BLaER1 treated with 17β-estradiol and CSF1 and Interleukin-3, amounts not matched to agents 10 nM and 100 nM (cell line): ENCODE measurements around the gene NMRK2.
"Not testable (repeated sequence)": the region's sequence is repeated elsewhere in the genome, so short reads cannot be mapped to it uniquely, and the experiment has no call there.

Experiments
- H3K27ac ChIP-seq, 11 experiments: shearing (Covaris generic); formaldehyde crosslinking; 2 replicates each; pipeline ENCODE4 v1.8.1; 2022
- H3K27me3 ChIP-seq, 11 experiments: shearing (Covaris generic); formaldehyde crosslinking; 2 replicates each; pipeline ENCODE4 v1.8.1; 2022
- H3K36me3 ChIP-seq, 11 experiments: shearing (Covaris generic); formaldehyde crosslinking; 2 replicates each; pipeline ENCODE4 v1.8.1; 2022
- H3K4me1 ChIP-seq, 10 experiments: shearing (Covaris generic); formaldehyde crosslinking; 2 replicates each; pipeline ENCODE4 v1.8.1; 2022
- H3K4me2 ChIP-seq, 11 experiments: shearing (Covaris generic); formaldehyde crosslinking; 2 replicates each; pipeline ENCODE4 v1.8.1; 2022
- H3K4me3 ChIP-seq, 10 experiments: shearing (Covaris generic); formaldehyde crosslinking; 2 replicates each; pipeline ENCODE4 v1.8.1; 2022
- H3K9ac ChIP-seq, 11 experiments: shearing (Covaris generic); formaldehyde crosslinking; 2 replicates each; pipeline ENCODE4 v1.8.1; 2022
- H3K9me3 ChIP-seq, 11 experiments: shearing (Covaris generic); formaldehyde crosslinking; replicated peaks in 1 of 11; 2 replicates each; pipeline ENCODE4 v1.8.1; 2022
- H4K20me1 ChIP-seq, 11 experiments: shearing (Covaris generic); formaldehyde crosslinking; 2 replicates each; pipeline ENCODE4 v1.8.1; 2022
- Cebpa-rat ChIP-seq, 11 experiments: shearing (Covaris generic); IDR thresholded peaks; 2 replicates each; pipeline ENCODE4 v1.8.1; 2022

The NMRK2 gene

GRCh38 chr19:3947316-3947933 lies 14.6 kb downstream of the NMRK2 start:
- H3K9ac ChIP-seq, H3K4me3 ChIP-seq, H3K4me2 ChIP-seq, H3K36me3 ChIP-seq, H3K27me3 ChIP-seq, H3K9me3 ChIP-seq, H4K20me1 ChIP-seq, H3K27ac ChIP-seq: not testable (repeated sequence)
- H3K4me1 ChIP-seq, result peaks cover 33 to 68% (median 42%) of the 10 kb centered on the region in 10 experiments
- TF ChIP-seq Cebpa-rat (IDR thresholded peaks at IDR 0.05), result peak in 10 of 11 experiments; percentile 26 to 86 (median 50); a peak in 13 of 22 replicates

GRCh38 chr19:3949294-3949693 lies 16.4 kb downstream of the NMRK2 start:
- peaks cover 28 to 62% (median 40%) of the 10 kb centered on the region in 10 experiments for H3K4me1 ChIP-seq
- H3K27ac ChIP-seq, result no peak overlapping the region
- H3K36me3 ChIP-seq, result no peaks in the 10 kb centered on the region
- no peaks in the 10 kb centered on the region for H3K27me3 ChIP-seq
- no peak overlapping the region for H3K4me3 ChIP-seq
- peaks cover 0 to 5% (median 0%) of the 10 kb centered on the region in 11 experiments; a peak in 3 of 22 replicates for H4K20me1 ChIP-seq
- no peak for TF ChIP-seq Cebpa-rat (IDR thresholded peaks at IDR 0.05)
- H3K9me3 ChIP-seq, result no peaks in the 10 kb centered on the region
- no peak overlapping the region for H3K9ac ChIP-seq
- no peak overlapping the region for H3K4me2 ChIP-seq

- Histone ChIP-seq H3K9me3 (no peaks in the 10 kb centered on the region), H3K9ac (peak overlapping the region in 10 of 11 experiments; percentile 48 to 77 (median 66); a peak in 18 of 22 replicates), H3K36me3 (peaks cover 0 to 6% (median 0%) of the 10 kb centered on the region in 11 experiments; a peak in 1 of 22 replicates), H3K4me3 (peak overlapping the region in 3 of 10 experiments; percentile 25 to 44 (median 26); a peak in 1 of 20 replicates), H3K4me2 (peak overlapping the region; percentile 60 to 93 (median 87)), H4K20me1 (peaks cover 0 to 6% (median 0%) of the 10 kb centered on the region in 11 experiments; a peak in 3 of 22 replicates), H3K27me3 (no peaks in the 10 kb centered on the region), H3K4me1 (peaks cover 26 to 54% (median 36%) of the 10 kb centered on the region in 10 experiments), H3K27ac (peak overlapping the region in 8 of 11 experiments; percentile 33 to 68 (median 61); a peak in 15 of 22 replicates)
- no peak for TF ChIP-seq Cebpa-rat (IDR thresholded peaks at IDR 0.05)
Observed at GRCh38 chr19:3949997-3950859, 17.4 kb downstream of the NMRK2 start.

DNA sequence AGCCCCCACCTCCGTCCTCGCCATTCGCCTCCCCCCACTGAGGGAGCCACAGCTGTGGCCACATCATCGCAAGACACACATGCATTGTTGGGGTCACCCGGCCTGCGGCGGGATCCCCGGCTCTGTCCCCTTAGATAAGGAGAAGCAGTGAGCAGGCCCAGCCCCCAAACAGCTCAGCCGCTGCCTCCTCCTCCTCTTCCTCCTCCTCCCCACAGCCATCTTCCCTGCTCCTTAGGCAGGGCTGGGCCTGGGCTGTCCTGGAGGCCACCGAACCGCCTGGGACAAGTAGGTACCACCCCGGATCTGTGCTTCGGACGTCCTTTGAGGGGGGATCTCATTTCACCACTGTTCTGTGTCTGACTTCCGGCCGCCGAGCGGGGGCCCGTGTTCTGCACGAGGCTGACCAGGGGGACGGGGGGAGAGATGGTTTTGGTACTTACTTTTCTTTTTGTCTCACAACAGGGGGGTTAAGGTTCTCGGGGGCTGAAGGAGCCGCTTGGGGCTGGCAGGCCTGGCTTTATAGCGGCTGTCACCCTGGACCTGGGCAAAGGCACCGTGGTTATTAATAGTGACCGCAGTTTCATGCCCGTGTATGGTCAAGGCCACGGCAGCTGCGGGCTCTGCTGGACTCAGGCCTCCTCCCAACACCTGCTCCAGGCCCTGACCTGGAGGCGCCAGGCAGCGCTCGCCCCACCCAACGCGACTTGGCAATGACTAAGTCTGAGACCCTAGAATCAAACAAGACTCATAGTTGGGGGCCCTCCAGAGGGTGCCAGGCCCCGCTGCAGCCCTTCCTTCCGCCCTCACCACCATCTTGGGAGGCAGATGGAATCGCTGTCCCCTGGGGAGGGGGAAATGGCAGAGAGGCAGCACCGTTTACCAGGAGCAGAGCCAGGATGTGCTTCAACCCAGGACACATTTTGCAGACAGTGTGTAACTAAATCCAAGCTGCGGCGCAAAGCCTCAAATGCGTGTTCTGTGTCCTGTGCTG lies 18.3 kb downstream of the NMRK2 start:
- no peaks in the 10 kb centered on the region for H3K27me3 ChIP-seq
- H3K4me3 ChIP-seq, result peak overlapping the region in 9 of 10 experiments; percentile 25 to 51 (median 44); a peak in 16 of 20 replicates
- no peak for TF ChIP-seq Cebpa-rat (IDR thresholded peaks at IDR 0.05)
- H3K9ac ChIP-seq, result peak overlapping the region; percentile 57 to 77 (median 69)
- peaks cover 0 to 15% (median 0%) of the 10 kb centered on the region in 11 experiments; a peak in 5 of 22 replicates for H4K20me1 ChIP-seq
- peaks cover 4 to 16% (median 8%) of the 10 kb centered on the region in 11 experiments; a peak in 18 of 22 replicates for H3K36me3 ChIP-seq
- H3K4me1 ChIP-seq, result peaks cover 26 to 44% (median 36%) of the 10 kb centered on the region in 10 experiments
- peak overlapping the region; percentile 9 to 73 (median 64); a peak in 20 of 22 replicates for H3K27ac ChIP-seq
- H3K4me2 ChIP-seq, result peak overlapping the region; percentile 73 to 93 (median 88)
- no peaks in the 10 kb centered on the region for H3K9me3 ChIP-seq

GRCh38 chr19:3952755-3953276 lies 19.9 kb downstream of the NMRK2 start:
- Histone ChIP-seq H3K36me3 (peaks cover 11 to 30% (median 21%) of the 10 kb centered on the region in 11 experiments), H4K20me1 (peaks cover 0 to 26% (median 6%) of the 10 kb centered on the region in 11 experiments; a peak in 12 of 22 replicates), H3K9ac (peak overlapping the region in 1 of 11 experiments; percentile 14; a peak in 1 of 22 replicates), H3K4me2 (peak overlapping the region in 5 of 11 experiments; percentile 13 to 82 (median 18); a peak in 7 of 22 replicates), H3K4me1 (peaks cover 26 to 42% (median 36%) of the 10 kb centered on the region in 10 experiments)
- not testable (repeated sequence) for H3K27me3 ChIP-seq, H3K27ac ChIP-seq, H3K4me3 ChIP-seq, H3K9me3 ChIP-seq

DNA sequence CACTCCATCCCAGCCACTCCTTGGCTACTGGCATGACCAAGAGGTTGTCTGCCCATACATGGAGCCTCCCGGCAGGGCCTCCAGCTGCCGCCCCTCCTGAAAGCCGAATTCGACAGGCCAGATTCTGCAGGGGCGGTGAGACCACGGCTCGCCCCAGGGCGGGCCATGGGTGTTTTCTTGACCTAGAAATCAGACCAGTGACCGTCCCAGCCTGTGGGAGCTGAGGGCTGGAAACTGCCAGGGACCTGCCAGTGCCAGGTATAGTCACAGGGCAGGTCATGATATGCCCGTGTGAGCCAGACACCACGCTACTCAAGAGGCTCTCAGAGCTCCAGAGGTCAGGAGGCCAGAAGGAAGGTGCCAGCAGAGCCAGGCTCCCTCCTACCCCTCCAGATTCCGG lies 21.2 kb downstream of the NMRK2 start:
- peaks cover 24 to 43% (median 34%) of the 10 kb centered on the region in 11 experiments for H3K36me3 ChIP-seq
- H3K4me3 ChIP-seq, result no peak overlapping the region
- no peak overlapping the region for H3K27ac ChIP-seq
- peaks cover 26 to 42% (median 37%) of the 10 kb centered on the region in 10 experiments for H3K4me1 ChIP-seq
- H3K27me3 ChIP-seq, result no peaks in the 10 kb centered on the region
- no peaks in the 10 kb centered on the region for H3K9me3 ChIP-seq
- no peak overlapping the region for H3K4me2 ChIP-seq
- H3K9ac ChIP-seq, result no peak overlapping the region
- no peak for TF ChIP-seq Cebpa-rat (IDR thresholded peaks at IDR 0.05)
- H4K20me1 ChIP-seq, result peaks cover 0 to 39% (median 15%) of the 10 kb centered on the region in 11 experiments; a peak in 13 of 22 replicates

DNA sequence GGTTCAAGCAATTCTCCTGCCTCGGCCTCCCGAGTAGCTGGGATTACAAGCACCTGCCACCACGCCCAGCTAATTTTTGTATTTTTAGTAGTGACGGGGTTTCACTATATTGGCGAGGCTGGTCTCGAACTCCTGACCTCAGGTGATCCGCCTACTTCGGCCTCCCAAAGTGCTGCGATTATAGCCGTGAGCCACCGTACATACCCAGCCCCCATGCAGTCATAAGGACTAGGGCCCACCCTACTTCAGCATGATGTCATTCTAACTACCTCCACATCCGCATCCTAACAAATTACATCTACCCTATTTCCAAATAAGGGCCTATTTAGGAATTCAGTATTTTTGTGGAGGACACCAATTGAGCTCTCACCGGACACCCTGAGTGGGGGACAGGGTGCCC lies 22.4 kb downstream of the NMRK2 start:
- H3K9me3 ChIP-seq, H3K4me2 ChIP-seq, H3K27ac ChIP-seq, H3K27me3 ChIP-seq, H3K9ac ChIP-seq, H3K4me3 ChIP-seq: not testable (repeated sequence)
- Histone ChIP-seq H4K20me1 (peaks cover 0 to 50% (median 16%) of the 10 kb centered on the region in 11 experiments; a peak in 13 of 22 replicates), H3K36me3 (peaks cover 36 to 55% (median 45%) of the 10 kb centered on the region in 11 experiments), H3K4me1 (peaks cover 21 to 32% (median 30%) of the 10 kb centered on the region in 10 experiments)

DNA sequence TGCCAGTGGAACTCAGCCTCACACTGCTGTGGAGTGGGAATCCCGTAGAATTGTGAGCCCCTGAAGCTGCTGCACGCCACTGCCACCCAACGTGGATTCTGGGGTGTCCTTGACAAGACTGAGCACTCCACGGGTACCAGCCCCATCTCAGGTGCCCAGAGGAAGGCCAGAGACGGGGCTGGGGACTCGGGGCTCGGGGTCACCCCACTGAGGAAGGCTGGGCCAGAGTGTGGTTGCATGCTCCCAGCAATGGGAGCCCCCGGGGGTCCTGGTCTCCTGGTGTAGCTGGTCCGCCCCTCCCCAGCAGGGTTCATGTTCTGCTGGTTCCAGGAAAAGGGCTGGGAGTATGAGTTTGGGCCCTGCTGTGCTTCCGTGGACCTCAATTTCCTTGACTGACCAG lies 22.8 kb downstream of the NMRK2 start:
- Histone ChIP-seq H3K27ac (no peak overlapping the region), H3K9me3 (no peaks in the 10 kb centered on the region), H4K20me1 (peaks cover 0 to 55% (median 17%) of the 10 kb centered on the region in 11 experiments; a peak in 13 of 22 replicates), H3K27me3 (no peaks in the 10 kb centered on the region), H3K4me2 (no peak overlapping the region), H3K36me3 (peaks cover 40 to 59% (median 49%) of the 10 kb centered on the region in 11 experiments), H3K4me1 (peaks cover 17 to 28% (median 26%) of the 10 kb centered on the region in 10 experiments), H3K4me3 (no peak overlapping the region), H3K9ac (no peak overlapping the region)
- TF ChIP-seq Cebpa-rat (IDR thresholded peaks at IDR 0.05), result no peak
